ENCODE measurements around the gene GDA.

GDA gene

GRCh38 chr9:72150661-72151060 lies 1.4 kb downstream of the GDA start:
- no peak for DNase-seq (ENCODE audit: low read depth)

- DNase-seq (ENCODE audit: low read depth) = no peak
Measured at GRCh38 chr9:72151104-72151503, 1.9 kb downstream of the GDA start.

- no peak for DNase-seq (ENCODE audit: low read depth)
Measured at GRCh38 chr9:72154468-72155285, 5.4 kb downstream of the GDA start.

- no peak for DNase-seq (ENCODE audit: low read depth)
Measured at GRCh38 chr9:72155301-72155700, 6.1 kb downstream of the GDA start.

- no peak for DNase-seq (ENCODE audit: low read depth)
Measured at GRCh38 chr9:72156586-72156985, 7.3 kb downstream of the GDA start.

- no peak for DNase-seq (ENCODE audit: low read depth)
Measured at GRCh38 chr9:72158680-72159079, 9.4 kb downstream of the GDA start.

GRCh38 chr9:72160446-72161123 lies 11.3 kb downstream of the GDA start:
- no peak for DNase-seq (ENCODE audit: low read depth)

GRCh38 chr9:72165326-72165725 lies 16.1 kb downstream of the GDA start:
- no peak for DNase-seq (ENCODE audit: low read depth)

GRCh38 chr9:72165821-72166547 lies 16.7 kb downstream of the GDA start:
- no peak for DNase-seq (ENCODE audit: low read depth)

- DNase-seq (ENCODE audit: low read depth) = no peak
Measured at GRCh38 chr9:72168075-72168474, 18.8 kb downstream of the GDA start.

- DNase-seq (ENCODE audit: low read depth) = no peak
Measured at GRCh38 chr9:72169178-72169577, 19.9 kb downstream of the GDA start.

- no peak for DNase-seq (ENCODE audit: low read depth)
Measured at GRCh38 chr9:72173080-72173479, 23.8 kb downstream of the GDA start.

- no peak for DNase-seq (ENCODE audit: low read depth)
Measured at GRCh38 chr9:72185561-72185960, 36.3 kb downstream of the GDA start.

- no peak for DNase-seq (ENCODE audit: low read depth)
Measured at GRCh38 chr9:72187121-72187695, 38.0 kb downstream of the GDA start.

- no peak for DNase-seq (ENCODE audit: low read depth)
Measured at GRCh38 chr9:72188232-72188631, 39.0 kb downstream of the GDA start.

GRCh38 chr9:72193478-72193881 lies 44.2 kb downstream of the GDA start:
- no peak for DNase-seq (ENCODE audit: low read depth)

- DNase-seq (ENCODE audit: low read depth) = no peak
Measured at GRCh38 chr9:72199238-72199637, 50.0 kb downstream of the GDA start.

- DNase-seq (ENCODE audit: low read depth) = no peak
Measured at GRCh38 chr9:72200452-72200851, 51.2 kb downstream of the GDA start.

- DNase-seq (ENCODE audit: low read depth) = no peak
Measured at GRCh38 chr9:72202009-72202408, 52.8 kb downstream of the GDA start.

- DNase-seq (ENCODE audit: low read depth) = no peak
Measured at GRCh38 chr9:72203205-72203803, 54.1 kb downstream of the GDA start.

GRCh38 chr9:72204062-72204461 lies 54.8 kb downstream of the GDA start:
- no peak for DNase-seq (ENCODE audit: low read depth)

GRCh38 chr9:72205513-72205912 lies 56.3 kb downstream of the GDA start:
- no peak for DNase-seq (ENCODE audit: low read depth)

Measured in activated T-helper 1 cell treated with Interleukin-2 at 50 U/mL for 16 hours (primary cell).